GM10847 (cell line): ENCODE results near the gene B3GNT2.
A peak's percentile ranks its signal among the peaks of the same experiment; 100 is the strongest.

Experiments
- POLR2A ChIP-seq: IDR thresholded peaks from 2 replicates; pipeline ENCODE4 v1.6.1; 2011; ENCODE audit not compliant: insufficient read length; ENCODE audit errors: extremely low read depth

Gene B3GNT2, protein sequence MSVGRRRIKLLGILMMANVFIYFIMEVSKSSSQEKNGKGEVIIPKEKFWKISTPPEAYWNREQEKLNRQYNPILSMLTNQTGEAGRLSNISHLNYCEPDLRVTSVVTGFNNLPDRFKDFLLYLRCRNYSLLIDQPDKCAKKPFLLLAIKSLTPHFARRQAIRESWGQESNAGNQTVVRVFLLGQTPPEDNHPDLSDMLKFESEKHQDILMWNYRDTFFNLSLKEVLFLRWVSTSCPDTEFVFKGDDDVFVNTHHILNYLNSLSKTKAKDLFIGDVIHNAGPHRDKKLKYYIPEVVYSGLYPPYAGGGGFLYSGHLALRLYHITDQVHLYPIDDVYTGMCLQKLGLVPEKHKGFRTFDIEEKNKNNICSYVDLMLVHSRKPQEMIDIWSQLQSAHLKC

DNA sequence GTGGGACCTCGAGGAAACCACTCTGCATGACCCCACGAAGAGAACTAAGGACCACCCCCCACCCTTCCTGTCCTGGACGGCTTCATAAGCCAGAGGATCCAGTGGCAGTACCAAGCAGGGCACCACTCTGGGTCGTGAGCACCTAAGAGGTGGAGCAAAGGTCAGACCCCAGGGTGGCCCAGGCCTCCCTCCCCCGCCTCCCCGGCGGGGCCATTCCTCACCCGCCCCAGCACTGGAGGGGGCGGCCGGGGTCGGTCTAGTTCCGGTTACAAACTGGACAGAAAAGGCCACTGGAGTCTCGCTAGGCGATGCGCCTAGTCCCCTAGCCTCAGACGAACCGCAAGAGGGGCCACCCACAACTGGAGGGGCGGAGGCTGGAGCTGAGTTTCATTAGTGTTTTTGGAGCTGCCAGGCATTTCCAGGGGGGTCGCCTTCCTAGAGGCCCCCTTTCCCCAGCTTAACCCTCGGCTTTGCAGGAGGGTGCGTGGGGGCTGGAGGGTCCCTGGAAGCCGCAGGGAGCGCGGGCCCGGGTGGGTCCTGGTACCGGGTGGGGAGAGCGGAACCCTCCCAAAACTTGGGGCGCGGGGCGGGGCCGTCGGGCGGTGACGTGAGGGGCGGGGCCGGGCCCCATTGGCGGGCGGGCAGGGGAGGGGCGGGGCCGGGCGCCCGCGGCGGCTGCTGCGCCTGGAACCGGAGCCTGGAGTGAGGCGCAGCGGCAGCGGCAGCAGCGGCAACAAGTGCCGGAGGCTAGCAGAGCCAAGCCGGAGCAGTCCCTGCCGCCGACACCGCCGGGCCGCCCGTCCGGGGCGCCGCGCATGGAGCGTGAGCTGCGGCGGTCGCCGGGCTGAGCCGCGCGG is at the start of gene B3GNT2:
Gene B3GNT2 (plus strand): TSS at position 695 of the 857 bp plus-strand sequence. CDS start 26,106 bp downstream, outside the sequence.
- TF ChIP-seq POLR2A, result peak; percentile 96

DNA sequence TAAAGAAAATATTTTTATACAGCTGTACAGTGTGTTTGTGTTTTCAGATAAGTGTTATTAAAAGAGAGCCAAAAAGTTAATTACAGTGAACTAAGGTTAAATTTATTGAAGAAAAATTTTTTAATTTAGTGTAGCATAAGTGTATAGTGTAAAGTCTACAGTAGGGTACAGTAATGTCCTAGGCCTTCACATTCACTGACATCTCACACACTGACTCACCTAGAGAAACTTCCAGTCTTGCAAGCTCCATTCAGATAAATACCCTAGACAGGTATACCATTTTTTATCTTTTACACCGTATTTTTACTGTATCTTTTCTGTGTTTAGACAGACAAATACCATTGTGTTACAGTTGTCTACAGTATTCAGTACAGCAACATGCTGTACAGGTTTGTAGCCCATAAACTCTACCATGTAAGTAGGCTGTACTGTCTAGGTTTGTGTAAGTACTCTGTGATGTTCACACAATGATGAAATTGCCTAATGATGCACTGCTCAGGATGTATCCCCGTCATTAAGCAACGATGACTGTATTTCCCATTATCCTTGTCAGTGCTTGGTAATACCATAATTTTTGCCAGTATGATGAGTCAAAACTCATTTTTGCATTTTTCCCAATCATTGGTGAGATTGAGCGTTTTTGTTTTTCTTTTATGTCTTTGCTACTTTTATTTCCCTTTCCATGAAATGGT is 48.2 kb upstream of the B3GNT2 start:
- no peak for TF ChIP-seq POLR2A

DNA sequence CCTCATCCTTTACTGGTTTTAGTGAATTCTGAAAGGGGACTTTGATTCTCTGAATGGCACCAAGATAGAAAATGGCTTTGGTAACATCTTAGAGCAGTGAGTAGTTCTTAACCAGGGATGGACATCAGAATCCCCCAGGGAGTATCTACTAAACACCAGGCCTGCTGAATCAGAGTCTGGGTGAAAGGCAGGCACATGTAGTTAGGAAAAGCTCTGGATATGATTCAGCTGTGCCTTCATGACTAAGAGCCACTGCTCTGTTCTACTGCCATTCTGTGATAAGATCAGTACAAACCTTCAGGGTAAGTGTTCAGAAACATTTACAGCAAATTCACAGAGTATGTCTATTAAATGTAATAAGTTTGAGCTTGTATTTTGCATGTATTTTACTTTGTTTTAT is 46.2 kb upstream of the B3GNT2 start:
- no peak for TF ChIP-seq POLR2A

DNA sequence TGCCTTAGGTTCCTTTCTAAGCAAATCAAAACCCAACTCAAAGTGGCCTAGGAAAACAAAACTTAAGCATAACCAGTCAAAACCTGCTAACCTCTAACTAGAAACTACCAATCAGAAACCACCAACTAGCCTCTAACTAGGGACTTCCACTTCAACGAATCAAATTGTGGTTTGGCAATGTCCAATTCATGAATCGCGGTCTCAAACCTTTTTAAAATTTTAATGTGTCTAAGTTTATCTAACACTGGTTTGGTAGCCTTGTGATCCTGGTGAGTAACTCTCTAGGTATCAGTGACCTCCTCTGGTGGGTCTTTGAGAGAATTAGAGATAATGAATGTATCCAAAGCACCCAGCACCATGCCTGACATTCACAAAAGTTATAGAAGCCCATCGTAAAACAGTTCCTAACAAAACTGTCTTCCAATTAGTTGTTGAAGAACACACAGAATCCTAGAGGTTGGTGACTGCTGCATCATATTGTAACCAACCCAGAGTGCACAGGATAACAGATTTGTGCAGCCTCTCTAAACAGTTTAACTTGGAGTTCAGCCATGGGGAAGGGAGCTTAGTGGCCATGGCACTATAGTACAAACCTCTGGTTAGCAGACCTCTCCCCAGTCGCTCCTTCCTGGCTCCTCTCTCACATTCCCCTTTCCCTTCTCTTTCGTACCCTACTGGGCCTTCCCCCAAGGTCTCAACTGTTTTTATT is 45.2 kb upstream of the B3GNT2 start:
- no peak for TF ChIP-seq POLR2A

- TF ChIP-seq POLR2A, result no peak
Measured at GRCh38 chr2:62151306-62151638, 44.6 kb upstream of the B3GNT2 start.

DNA sequence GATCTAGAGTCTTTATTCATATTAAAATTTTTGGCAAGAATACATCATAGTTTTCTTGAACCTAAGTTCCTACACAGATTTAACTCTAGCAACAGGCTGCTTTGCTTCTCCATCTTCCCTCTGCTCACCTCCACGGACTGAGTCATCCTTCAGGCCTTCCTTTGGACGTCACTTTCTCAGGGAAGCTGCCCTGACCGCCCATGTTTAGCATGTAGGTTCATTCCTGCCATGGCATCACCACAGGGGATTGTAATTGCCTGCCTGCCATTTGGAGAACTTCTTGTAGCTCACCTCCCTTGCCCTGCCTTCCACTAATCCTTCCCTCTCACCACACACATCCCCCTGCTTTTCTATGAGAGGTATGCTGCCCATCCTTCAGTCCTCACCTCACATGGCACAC is 43.9 kb upstream of the B3GNT2 start:
- no peak for TF ChIP-seq POLR2A

DNA sequence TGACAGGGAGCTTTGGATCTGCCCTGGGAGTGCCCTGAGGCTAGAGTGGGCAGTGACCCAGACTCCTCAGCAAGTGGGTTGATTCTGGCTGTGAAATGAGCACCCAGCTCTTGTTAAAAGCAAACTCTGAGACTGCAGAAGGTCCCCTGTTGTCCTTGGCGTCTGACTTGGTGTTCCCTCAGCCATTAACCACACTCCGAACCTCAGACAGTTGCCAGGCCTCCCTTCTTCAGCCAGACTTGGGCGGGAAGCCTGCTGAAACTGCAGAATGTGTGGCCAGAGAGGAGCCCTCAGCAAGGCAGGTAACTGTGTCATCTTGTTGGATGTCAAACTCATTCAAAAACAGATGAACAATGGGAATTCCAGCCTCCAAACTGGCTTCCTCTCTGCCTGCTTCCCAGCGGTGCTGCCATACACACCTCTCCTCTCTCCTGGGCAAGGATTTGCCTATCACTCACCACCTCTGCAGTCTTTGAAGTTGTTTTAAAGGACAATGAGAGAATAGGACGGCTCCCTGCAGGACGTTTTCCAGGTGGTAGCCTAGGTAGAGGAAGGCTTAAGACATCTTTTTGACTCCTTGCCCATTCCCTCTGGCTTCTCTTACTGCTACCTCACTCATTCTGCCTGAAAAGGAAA is 38.9 kb upstream of the B3GNT2 start:
- no peak for TF ChIP-seq POLR2A

DNA sequence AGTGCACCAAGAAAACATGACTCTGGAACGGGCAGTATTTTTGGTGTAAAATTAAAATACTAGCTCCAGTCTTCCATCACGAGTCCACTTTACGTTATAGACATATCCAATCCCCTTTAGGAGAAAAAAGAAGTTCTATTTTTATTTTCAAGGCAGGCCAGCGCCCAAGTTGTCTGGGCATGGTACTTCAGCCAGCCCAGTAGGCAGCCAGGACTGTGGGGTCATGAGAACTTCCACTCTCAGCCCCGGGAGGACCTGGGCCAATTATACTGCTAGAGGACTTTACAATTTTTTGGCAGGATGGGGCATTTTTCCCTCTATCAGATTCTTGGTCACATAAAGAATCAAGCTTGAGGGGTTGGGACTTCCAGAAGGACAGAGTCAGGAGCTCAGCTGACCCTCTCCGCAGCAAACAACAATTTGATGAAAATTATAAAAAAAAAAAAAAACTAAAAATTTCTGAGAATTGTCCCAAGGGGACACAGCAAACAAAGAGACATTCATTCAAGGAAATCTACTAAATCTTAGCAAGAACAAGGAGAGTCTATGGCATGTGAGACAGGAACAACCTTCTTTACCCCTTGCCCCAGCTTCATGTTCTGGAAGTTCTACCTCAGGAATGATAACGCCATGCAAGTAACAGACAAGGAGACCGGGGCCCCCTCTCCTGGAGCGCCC is 37.3 kb upstream of the B3GNT2 start:
- TF ChIP-seq POLR2A, result no peak

- no peak for TF ChIP-seq POLR2A
Measured at GRCh38 chr2:62163106-62163831, 32.6 kb upstream of the B3GNT2 start.

DNA sequence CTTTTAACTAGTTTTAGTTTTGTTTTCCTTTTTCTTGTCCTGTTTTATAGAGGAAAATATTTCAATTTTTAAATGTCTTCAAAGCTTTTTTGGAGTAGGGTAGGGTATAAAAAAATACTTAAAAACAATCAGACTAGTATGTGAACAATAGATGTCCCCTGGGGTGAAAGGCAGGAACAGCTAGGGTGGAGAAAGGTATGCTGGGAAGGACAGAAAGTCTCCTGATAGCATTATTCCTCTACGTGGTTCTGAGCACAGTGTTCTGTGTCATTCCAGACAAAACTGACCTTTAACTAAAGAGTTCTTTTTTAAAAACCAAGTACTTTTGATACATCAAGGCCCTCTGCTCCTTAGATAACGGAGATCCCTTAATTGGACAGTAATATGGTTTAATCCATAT is 32.1 kb upstream of the B3GNT2 start:
- TF ChIP-seq POLR2A, result no peak

GRCh38 chr2:62175728-62176127 is 20.2 kb upstream of the B3GNT2 start:
- TF ChIP-seq POLR2A, result no peak

GRCh38 chr2:62176801-62177200 is 19.1 kb upstream of the B3GNT2 start:
- TF ChIP-seq POLR2A, result no peak

DNA sequence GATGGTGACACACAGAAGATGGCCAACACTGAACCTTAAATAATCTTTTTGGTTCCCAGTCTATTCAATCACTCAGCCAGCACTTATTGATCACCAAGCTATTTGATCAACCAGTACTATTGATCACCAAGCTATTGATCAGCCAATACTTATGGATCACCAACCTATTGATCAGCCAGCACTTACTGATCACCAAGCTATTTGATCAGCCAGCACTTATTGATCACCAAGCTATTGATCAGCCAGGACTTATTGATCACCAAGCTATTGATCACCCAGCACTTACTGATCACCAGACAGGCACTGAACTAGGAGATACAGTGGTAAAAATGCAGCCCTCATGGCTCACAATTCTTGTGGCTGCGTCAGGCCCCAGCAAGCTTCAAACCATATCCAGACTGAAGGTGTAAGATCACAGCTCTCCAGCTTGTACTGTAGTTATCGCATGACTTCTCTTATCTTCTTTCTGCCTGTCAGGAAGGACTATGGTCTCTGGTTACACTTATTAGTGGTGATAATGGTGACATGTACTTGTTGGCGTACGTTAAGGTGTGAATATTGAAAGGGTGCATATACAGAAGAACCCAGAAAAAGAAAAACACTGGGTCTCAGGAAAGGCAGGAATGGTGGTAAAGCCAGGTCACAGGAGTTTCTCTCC is 18.4 kb upstream of the B3GNT2 start:
- no peak for TF ChIP-seq POLR2A

GRCh38 chr2:62178741-62179271 is 17.1 kb upstream of the B3GNT2 start:
- no peak for TF ChIP-seq POLR2A
